Hematopoietic multipotent progenitor cell treated with erythropoietin and hydrocortisone succinate and interleukin-3 and kit ligand, for 8 days (in vitro differentiated cells): ENCODE measurements around the gene BRDT.

Experiments used
- DNase-seq: peaks from one replicate; pipeline ENCODE4 v3.0.0-alpha.2; 2015

BRDT gene

GRCh38 chr1:91949356-91949699, at the start of gene BRDT:
Gene BRDT, plus strand, starts transcription at chr1:91949401. Its CDS starts 13,354 bp downstream, at chr1:91962755.
- no peak for DNase-seq

DNA sequence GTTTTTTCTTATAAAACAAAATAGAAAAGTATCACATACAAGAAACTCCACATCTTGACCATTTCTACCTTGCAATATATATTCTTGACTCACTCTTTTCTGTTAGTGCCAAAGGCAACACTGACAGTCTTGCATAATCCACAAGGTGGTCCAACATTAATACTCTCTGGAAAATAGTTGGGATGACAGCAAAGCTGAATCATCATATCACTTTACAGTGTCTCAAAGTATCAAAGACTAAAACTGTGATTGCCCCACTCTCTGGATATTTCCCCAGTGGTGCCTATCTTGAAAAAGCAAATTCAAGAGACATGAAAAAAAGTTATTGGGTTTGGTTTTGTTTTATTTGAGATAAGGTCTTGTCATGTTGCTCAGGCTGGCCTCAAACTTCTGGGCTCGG, 48.6 kb upstream of the BRDT start:
- DNase-seq = no peak

DNA sequence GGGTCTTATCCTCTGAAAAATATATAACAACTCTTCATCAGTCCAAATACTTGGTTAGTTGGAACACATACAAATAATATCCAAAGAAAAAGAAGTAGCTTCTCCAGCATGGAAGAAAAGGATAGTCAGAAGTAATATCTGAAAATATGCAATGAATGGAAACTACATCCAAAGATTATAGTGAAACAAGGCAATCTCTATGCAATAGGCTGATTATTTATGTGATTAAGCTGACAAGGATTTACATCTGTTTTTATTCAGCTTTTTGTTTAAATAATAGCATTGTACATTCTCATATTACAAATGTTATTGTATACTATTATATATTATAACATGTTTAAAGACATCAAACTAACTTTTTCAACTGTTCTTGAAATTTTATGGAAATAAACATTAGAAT, 48.0 kb upstream of the BRDT start:
- DNase-seq = no peak

GRCh38 chr1:91912266-91912665, 36.9 kb upstream of the BRDT start:
- no peak for DNase-seq

- DNase-seq = no peak
Measured at GRCh38 chr1:91913018-91913417, 36.2 kb upstream of the BRDT start.

- no peak for DNase-seq
Measured at GRCh38 chr1:91916046-91916445, 33.2 kb upstream of the BRDT start.

- no peak for DNase-seq
Measured at GRCh38 chr1:91916811-91917460, 32.3 kb upstream of the BRDT start.

GRCh38 chr1:91919962-91920361, 29.2 kb upstream of the BRDT start:
- DNase-seq = no peak

DNA sequence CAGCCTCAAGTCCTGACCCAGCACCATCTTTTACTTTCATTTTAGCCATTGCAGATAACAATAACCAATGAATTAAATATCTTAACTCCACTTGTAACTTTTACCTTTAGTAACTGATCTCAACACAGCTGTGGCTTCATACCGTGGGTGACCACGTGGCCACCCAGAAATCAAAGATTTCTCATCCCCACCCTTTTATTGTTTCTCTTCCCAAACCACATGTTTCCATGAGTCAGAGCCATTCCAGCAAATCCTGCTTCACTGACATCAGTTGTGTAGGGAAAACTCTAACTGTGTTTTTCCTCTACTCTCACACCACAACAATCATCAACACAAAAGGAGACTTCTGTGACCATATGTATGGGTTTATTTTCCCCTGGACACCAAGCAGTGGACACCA, 25.1 kb upstream of the BRDT start:
- no peak for DNase-seq

GRCh38 chr1:91925644-91926435, 23.4 kb upstream of the BRDT start:
- DNase-seq = no peak

DNA sequence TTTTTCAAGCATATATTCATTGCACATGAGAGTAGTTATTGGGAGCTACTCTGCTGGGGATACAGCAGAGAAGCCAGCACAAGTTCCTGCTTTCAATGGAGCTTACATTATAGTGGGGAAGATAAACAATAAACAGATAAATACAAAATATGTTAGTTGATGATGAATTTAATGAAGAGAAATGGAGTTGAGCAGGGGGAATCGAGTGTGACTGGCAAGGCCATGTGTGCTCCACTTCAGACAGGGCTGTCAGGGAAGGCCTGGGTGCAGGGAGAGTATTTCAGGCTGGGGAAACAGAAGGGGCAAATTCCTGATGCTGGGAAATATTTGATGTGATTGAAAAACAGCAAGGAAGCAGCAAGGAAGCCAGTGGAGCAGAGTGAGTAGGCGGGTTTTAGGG, 21.2 kb upstream of the BRDT start:
- no peak for DNase-seq

GRCh38 chr1:91929250-91929649, 20.0 kb upstream of the BRDT start:
- no peak for DNase-seq

DNA sequence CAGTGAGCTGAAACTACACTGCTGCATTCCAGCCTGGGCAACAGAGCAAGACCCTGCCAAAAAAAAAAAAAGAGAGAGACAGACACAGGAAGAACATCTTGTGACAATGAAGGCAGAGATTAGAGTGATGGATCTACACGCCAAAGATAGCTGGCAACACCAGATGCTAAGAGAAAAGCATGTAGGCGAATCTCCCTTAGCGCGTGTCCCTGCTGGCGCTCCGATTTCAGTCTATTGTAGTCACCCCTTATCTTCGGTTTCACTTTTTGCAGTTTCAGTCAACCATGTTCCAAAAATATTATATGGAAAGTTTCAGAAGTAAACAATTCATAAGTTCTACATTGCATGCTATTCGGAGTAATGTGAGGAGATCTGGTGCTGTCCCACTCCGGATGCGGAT, 11.6 kb upstream of the BRDT start:
- no peak for DNase-seq

GRCh38 chr1:91940496-91940895, 8.7 kb upstream of the BRDT start:
- DNase-seq = no peak

DNA sequence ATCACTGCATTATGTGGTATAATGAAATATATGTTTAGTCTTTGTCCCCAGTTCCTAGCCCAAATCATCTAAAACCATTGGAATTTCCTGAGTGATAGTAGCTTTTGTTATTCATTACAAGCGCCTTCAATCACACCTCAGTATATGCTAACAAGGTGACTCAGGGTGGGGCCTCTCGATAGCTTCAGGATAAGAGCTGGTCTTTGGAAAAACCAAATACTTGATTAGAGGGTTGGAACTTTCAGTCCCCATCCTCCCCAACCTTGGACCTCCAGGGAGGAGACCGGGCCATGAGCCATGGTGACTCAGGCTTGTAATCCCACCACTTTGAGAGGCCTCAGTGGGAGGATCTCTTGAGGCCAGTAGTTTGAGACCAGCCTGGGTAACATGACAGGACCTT, 5.1 kb upstream of the BRDT start:
- DNase-seq = no peak

GRCh38 chr1:91948097-91948496, 1.1 kb upstream of the BRDT start:
- DNase-seq = no peak

DNA sequence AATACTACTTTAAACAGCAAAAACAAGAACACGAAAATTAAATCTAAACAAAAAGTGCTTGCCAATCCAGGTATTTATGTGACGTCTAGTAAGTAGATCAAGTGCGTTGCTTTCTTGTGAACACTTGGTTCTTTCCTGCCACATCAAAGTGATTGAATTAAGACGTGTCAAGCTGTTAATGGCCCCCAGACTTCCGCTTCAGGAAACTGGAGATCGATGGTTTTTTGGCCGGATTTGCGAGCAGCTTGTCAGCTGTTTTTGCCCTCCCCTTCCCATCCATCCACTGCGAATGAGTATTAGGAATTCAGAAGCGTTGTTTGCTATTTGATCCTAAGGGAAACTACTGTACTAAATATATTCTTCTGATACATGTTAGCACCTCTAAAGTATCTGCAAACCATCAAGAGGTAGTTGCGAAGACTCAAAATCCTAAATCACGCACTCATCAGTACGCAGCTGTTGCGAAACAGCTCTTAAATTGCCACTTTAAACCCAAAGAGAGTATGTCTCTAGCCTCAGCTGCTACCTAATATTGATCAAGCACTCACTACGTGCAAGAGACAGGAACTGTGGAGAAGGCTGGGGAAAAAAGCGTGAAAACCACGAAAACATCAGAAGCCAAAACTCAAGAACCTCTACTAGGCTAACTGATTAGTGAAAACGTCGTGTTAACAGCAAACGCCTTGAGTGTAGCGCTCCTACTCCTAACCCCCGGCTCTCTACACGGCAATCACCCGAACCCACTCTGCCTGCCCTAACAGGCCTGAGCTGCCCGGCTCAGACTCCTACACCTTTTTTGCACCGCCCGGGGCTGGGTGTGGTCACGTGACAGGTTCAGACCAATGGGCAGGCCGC, 473 bp upstream of the BRDT start:
- no peak for DNase-seq

- DNase-seq = no peak
Measured at GRCh38 chr1:91952187-91952586, 3.0 kb downstream of the BRDT start.

- no peak for DNase-seq
Measured at GRCh38 chr1:91958926-91959325, 9.7 kb downstream of the BRDT start.

DNA sequence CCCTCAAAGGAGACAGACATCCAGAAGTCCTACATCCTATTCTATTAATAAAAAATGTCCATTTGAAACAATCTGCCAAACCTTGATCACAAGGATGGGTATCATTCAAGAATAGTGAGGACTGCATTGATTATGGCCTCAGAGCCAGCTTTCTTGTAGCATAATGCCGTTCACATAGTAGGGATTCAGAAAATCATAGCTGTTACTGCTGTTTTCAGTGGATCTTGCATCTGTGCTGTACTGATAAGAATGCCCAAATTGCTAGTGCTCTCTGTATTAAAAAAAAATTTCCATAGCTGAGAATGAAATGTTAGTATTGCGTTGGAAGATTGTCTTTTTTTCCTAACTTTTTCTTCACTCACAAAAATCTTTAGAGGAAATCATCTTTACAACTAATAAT, 19.1 kb downstream of the BRDT start:
- no peak for DNase-seq

- DNase-seq = no peak
Measured at GRCh38 chr1:91979383-91979782, 30.2 kb downstream of the BRDT start.

- DNase-seq = no peak
Measured at GRCh38 chr1:91980663-91981062, 31.5 kb downstream of the BRDT start.

GRCh38 chr1:91981996-91982609, 32.9 kb downstream of the BRDT start:
- no peak for DNase-seq
